GM06990 (cell line): ENCODE results near the gene ST6GALNAC3.

Experiments used
- DNase-seq: peaks from one replicate; pipeline ENCODE4 v3.0.0-alpha.2; 2011; ENCODE audit not compliant: insufficient read length; ENCODE audit errors: extremely low read depth
- H3K27me3 ChIP-seq: replicated peaks from 2 replicates; pipeline ENCODE4 v1.6.0; 2011; ENCODE audit warnings: low read length; ENCODE audit not compliant: control insufficient read depth, insufficient read depth
- H3K36me3 ChIP-seq: 2 replicates; pipeline ENCODE4 v1.5.1; 2011; ENCODE audit warnings: low read length; ENCODE audit not compliant: control insufficient read depth, insufficient read depth
- H3K4me3 ChIP-seq: replicated peaks from 2 replicates; pipeline ENCODE4 v1.5.1; 2011; ENCODE audit warnings: low read depth, mild to moderate bottlenecking, control low read depth, low read length
- TF ChIP-seq, protein P1 (sequence below): IDR thresholded peaks from 2 replicates; pipeline ENCODE4 v1.5.1; 2011; ENCODE audit warnings: low read length, control low read depth, mild to moderate bottlenecking, inconsistent platforms; ENCODE audit not compliant: insufficient read depth, poor library complexity, severe bottlenecking

Gene ST6GALNAC3

DNA sequence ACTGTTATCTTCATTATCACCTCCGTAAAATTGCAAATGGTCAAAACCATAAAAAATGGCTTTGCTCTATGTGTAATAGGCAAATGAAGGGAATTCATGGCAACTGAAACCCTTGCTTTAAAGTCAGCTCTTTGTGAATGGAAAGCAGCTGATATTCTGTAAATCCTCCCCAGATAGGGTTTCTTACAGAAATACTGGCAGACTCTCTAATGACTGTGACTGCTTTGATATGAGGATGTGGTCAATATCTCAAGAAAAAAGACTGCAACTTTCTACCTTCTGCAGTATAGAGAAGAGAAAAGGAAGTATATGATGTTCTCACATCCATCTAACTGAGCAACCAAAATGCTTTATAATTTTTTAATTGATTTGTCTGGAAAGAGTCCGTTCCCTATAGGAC is 193.1 kb downstream of the ST6GALNAC3 start:
- no peaks in the 10 kb centered on the region for H3K36me3 ChIP-seq
- H3K27me3 ChIP-seq, result no peaks in the 10 kb centered on the region
- DNase-seq, result no peak
- H3K4me3 ChIP-seq, result no peak overlapping the region
- TF ChIP-seq, protein P1, sequence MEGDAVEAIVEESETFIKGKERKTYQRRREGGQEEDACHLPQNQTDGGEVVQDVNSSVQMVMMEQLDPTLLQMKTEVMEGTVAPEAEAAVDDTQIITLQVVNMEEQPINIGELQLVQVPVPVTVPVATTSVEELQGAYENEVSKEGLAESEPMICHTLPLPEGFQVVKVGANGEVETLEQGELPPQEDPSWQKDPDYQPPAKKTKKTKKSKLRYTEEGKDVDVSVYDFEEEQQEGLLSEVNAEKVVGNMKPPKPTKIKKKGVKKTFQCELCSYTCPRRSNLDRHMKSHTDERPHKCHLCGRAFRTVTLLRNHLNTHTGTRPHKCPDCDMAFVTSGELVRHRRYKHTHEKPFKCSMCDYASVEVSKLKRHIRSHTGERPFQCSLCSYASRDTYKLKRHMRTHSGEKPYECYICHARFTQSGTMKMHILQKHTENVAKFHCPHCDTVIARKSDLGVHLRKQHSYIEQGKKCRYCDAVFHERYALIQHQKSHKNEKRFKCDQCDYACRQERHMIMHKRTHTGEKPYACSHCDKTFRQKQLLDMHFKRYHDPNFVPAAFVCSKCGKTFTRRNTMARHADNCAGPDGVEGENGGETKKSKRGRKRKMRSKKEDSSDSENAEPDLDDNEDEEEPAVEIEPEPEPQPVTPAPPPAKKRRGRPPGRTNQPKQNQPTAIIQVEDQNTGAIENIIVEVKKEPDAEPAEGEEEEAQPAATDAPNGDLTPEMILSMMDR, result no peak

GRCh38 chr1:76268341-76268740 is 193.8 kb downstream of the ST6GALNAC3 start:
- Histone ChIP-seq H3K4me3 (no peak overlapping the region), H3K36me3 (no peaks in the 10 kb centered on the region), H3K27me3 (no peaks in the 10 kb centered on the region)
- TF ChIP-seq, protein P1, result no peak
- no peak for DNase-seq

DNA sequence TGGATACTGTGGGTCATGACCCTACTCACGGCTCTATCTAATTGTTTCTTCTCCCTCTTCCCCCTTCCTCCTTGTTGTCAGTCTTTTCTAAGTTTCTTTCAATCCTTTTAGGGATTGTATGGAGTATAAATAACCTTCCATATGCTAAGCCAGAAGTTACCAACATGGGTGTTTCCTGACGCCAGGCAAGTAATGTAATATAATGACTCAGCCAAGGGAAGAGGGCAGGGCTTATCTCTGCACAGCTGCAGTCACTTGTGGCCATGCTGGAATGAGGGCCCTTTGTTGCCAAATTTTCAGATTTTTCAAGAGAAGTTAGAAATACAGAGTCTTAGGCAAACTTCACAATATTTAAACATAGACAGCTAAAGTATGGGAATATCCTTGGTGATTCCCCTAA is 194.6 kb downstream of the ST6GALNAC3 start:
- no peak overlapping the region for H3K4me3 ChIP-seq
- TF ChIP-seq, protein P1, result no peak
- no peak for DNase-seq
- no peaks in the 10 kb centered on the region for H3K36me3 ChIP-seq
- no peaks in the 10 kb centered on the region for H3K27me3 ChIP-seq

GRCh38 chr1:76274302-76274701 is 199.8 kb downstream of the ST6GALNAC3 start:
- DNase-seq, result no peak

DNA sequence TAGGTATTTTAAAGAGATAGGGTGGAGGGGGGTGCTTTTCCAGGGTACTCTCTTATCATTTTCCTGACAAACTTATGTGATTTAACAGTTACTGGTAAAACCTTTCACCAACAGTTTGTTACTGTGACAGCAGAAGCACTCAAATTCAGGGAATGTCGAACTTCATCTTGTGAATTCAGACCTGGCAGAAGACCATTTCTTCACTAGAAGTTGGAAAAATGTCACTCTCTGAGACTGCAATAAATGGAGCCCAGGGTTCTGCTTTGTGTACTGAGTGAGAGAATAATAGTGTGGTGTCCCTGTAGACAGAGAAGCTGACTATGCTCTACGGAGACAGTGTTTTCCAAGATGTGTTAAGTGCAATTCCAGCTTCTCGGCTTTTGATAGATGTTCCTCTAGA is 200.2 kb downstream of the ST6GALNAC3 start:
- TF ChIP-seq, protein P1, result no peak
- H3K27me3 ChIP-seq, result no peaks in the 10 kb centered on the region
- H3K36me3 ChIP-seq, result no peaks in the 10 kb centered on the region
- no peak for DNase-seq
- no peak overlapping the region for H3K4me3 ChIP-seq

More at GRCh38 chr1:76274302-76274701, 199.8 kb downstream of the ST6GALNAC3 start:
- Histone ChIP-seq H3K27me3 (no peaks in the 10 kb centered on the region), H3K36me3 (no peaks in the 10 kb centered on the region), H3K4me3 (no peak overlapping the region)
- TF ChIP-seq, protein P1, result no peak

- TF ChIP-seq, protein P1, result no peak
Observed at GRCh38 chr1:76278711-76279100, 204.2 kb downstream of the ST6GALNAC3 start.

More at GRCh38 chr1:76278711-76279100, 204.2 kb downstream of the ST6GALNAC3 start:
- Histone ChIP-seq H3K27me3 (no peaks in the 10 kb centered on the region), H3K4me3 (no peak overlapping the region), H3K36me3 (no peaks in the 10 kb centered on the region)
- no peak for DNase-seq
